LNCaP clone FGC (cell line): ENCODE data around the gene OR8D1.
"Not testable (repeated sequence)": the region's sequence is repeated elsewhere in the genome, so short reads cannot be mapped to it uniquely, and the experiment has no call there.

ENCODE experiments used
- DNase-seq: peaks from one replicate; pipeline ENCODE4 v3.0.0-alpha.2; 2011; ENCODE audit warnings: low read depth
- H3K4me3 ChIP-seq: 2 replicates; pipeline ENCODE4 v1.5.1; 2011; ENCODE audit warnings: mild to moderate bottlenecking, low read depth, low read length, control low read depth
- TF ChIP-seq, protein P1 (sequence below): IDR thresholded peaks from 2 replicates; pipeline ENCODE4 v1.5.1; 2012; ENCODE audit warnings: mild to moderate bottlenecking; ENCODE audit not compliant: control insufficient read depth, insufficient read depth; ENCODE audit errors: extremely low read depth

The OR8D1 gene

DNA sequence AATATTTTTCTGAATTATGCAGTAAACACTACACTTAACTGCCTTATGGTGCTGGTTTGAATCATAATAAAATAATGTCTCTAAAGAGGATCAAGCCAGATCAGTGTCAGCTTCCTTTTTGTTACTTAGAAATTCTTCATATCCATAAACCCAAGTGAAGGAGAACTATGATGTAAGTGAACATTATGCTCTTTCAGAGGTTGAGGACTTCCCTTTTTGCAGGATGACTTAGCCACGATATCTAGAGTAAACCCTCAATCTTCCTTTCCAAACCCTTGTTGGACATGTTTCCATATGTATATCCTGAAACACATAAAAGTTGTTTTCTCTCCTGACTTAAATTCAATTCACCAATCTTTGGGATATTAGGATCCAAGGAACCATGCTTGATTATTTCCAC lies 19.1 kb downstream of the OR8D1 start:
- TF ChIP-seq, protein P1, sequence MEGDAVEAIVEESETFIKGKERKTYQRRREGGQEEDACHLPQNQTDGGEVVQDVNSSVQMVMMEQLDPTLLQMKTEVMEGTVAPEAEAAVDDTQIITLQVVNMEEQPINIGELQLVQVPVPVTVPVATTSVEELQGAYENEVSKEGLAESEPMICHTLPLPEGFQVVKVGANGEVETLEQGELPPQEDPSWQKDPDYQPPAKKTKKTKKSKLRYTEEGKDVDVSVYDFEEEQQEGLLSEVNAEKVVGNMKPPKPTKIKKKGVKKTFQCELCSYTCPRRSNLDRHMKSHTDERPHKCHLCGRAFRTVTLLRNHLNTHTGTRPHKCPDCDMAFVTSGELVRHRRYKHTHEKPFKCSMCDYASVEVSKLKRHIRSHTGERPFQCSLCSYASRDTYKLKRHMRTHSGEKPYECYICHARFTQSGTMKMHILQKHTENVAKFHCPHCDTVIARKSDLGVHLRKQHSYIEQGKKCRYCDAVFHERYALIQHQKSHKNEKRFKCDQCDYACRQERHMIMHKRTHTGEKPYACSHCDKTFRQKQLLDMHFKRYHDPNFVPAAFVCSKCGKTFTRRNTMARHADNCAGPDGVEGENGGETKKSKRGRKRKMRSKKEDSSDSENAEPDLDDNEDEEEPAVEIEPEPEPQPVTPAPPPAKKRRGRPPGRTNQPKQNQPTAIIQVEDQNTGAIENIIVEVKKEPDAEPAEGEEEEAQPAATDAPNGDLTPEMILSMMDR: no peak
- no peak overlapping the region for H3K4me3 ChIP-seq
- no peak for DNase-seq

DNA sequence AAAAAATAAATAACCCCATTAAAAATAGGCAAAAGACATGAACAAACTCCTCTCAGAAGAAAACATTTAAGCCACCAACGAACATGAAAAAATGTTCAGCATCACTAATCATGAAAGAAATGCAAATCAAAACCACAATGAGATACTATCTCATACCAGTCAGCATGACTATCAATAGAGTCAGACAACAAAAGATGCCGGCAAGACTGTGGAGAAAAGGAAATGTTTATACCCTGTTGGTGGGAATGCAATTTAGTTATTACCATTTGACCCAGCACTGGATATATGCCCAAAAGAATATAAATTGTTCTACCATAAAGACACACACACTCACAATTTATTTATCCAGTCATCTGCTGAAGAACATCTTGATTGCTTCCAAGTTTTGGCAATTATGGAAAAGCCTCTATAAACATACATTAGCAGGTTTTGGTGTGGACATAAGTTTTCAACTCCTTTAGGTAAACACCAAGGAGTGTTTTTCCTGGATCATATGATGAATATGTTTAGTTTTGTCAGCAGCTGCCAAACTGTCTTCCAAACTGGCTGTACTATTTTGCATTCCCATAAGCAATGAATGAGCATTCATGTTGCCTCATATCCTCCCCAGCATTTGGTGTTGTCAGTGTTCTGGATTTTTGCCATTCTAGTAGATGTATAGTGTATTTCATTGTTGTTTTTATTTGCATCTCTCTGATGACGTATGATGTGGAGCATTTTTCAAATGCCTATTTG lies 28.0 kb downstream of the OR8D1 start:
- DNase-seq: peak; percentile 53
- H3K4me3 ChIP-seq: no peak overlapping the region
- TF ChIP-seq, protein P1: no peak

DNA sequence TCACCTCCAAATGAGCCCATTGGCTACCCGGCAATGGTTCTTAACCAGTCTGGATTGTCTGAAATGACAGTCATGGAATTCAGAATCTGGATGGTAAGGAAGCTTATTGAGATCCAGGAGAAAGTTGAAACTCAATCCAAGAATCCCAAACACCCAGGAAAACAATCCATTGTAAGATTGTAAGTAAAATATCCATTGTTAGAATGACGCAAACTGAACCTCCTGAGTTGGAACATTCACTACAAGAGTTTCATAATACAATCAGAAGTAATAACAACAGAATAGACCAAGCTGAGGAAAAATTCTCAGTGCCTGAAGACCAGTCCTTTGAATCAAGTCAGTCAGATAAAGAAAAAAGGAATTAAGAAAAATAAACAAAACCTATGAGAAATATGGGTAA lies 35.5 kb downstream of the OR8D1 start:
- TF ChIP-seq, protein P1: no peak
- H3K4me3 ChIP-seq: no peak overlapping the region
- DNase-seq: no peak

DNA sequence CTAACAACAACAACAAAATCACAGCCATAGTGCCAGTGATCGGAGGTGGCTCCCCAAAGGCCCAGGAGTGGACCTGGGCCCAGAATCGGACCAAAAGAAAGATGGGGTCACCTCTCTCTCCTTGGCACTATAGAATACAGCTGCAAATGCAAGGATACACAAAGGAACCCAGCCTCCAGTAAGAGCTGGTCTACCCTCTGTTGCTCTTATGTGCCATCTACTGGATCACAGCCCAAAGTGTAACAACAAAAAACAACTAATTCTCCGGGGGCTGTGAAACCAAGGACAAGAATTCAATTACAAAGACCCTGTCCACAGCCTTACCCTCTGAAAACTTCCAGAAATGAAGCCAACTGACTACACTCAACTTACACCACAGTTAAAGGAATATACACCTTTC lies 35.9 kb downstream of the OR8D1 start:
- H3K4me3 ChIP-seq: no peak overlapping the region
- TF ChIP-seq, protein P1: peak; percentile 16; the same call in 1 of the 2 replicates
- DNase-seq: no peak

DNA sequence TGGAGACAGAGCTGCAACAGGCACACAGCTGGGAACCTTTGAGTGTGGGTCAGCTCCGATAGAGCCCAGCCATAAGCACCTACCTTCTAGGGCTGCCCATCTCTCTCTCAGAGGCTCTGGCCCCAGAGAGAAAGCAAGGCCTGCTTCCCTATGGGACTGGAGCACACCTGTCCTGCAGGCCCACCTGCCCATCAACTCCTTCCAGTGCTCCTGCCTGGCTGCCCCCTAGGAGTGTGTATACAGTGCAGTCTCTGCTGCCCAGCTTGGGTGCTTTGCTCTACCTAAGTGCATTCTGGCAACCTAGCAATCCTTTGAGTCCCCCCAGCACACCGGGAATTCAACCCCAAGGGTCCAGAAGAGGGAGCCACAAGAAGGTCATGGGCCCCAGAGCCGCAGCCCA lies 36.5 kb downstream of the OR8D1 start:
- no peak for DNase-seq
- H3K4me3 ChIP-seq: no peak overlapping the region
- TF ChIP-seq, protein P1: no peak

DNA sequence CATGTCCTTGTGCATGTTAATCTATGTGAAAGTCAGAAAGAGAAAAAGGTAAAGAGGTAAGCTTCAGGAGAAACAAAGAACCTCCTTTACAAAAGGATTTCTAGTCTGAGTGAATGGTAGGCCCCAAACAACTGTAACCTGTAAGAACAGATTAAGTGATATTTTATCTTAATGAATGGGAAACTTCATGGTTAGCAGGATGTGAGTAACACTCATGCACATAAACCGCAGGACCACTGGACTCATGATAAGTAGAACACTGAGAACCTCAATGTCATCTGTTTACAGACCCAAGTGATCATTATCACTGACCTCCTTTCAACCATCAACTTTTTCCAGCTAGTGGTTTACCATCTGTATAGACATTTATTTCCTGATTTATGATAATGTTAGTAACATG lies 37.7 kb downstream of the OR8D1 start:
- no peak overlapping the region for H3K4me3 ChIP-seq
- TF ChIP-seq, protein P1: no peak
- DNase-seq: no peak

DNA sequence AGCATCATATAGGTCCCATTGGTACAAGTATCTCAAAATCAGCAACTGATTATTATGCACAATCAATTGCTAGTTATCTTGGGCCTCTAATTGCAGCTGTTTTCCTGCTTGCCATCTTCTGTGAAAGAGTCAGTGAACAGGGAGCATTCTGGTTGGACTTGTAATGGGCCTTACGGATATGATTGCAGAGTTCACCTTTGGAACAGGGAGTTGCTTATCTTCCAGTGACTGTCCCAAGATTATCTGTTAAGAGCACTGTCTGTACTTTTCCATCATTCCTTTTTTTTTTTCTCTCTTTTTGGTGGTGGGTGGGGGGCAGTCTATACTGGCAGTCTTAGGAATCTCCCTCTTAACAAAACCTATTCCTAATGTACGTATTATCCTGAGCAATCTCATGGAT lies 39.7 kb downstream of the OR8D1 start:
- TF ChIP-seq, protein P1: no peak
- no peak overlapping the region for H3K4me3 ChIP-seq
- DNase-seq: no peak

DNA sequence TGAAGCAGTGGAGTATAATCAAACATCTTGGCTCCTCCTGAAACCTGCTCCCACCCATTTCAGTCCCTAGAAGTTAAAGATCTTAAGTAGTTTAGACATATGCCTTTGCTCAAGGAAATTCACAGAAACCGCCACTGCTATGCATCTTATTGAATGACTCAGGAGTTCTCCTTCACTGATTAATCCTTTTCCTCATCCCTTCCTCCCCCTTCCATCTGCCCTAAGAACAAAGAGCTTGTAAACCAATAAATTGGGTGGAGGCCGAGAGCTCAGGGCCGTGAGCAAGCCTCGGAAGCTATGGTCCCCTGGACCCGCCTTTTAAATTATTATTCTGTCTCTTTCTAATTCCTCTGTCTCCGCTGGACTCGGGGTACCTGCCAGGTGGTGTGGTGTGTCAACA lies 42.9 kb downstream of the OR8D1 start:
- not testable (repeated sequence) for H3K4me3 ChIP-seq, DNase-seq

DNA sequence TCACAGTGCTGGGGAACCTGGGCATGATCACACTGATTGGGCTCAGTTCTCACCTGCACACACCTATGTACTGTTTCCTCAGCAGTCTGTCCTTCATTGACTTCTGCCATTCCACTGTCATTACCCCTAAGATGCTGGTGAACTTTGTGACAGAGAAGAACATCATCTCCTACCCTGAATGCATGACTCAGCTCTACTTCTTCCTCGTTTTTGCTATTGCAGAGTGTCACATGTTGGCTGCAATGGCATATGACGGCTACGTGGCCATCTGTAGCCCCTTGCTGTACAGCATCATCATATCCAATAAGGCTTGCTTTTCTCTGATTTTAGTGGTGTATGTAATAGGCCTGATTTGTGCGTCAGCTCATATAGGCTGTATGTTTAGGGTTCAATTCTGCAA lies 48.7 kb downstream of the OR8D1 start:
- not testable (repeated sequence) for H3K4me3 ChIP-seq, DNase-seq
